HG03378 (cell line): ENCODE results near the gene FKBP1B.
"Not testable (repeated sequence)": the region's sequence is repeated elsewhere in the genome, so short reads cannot be mapped to it uniquely, and the experiment has no call there.

Source experiments
- ATAC-seq: cut with Tn5 transposase; IDR thresholded peaks from one replicate; pipeline ENCODE4 v1.9.1; 2021; ENCODE audit warnings: mild to moderate bottlenecking, moderate library complexity; ENCODE audit not compliant: unreplicated experiment

The FKBP1B gene

DNA sequence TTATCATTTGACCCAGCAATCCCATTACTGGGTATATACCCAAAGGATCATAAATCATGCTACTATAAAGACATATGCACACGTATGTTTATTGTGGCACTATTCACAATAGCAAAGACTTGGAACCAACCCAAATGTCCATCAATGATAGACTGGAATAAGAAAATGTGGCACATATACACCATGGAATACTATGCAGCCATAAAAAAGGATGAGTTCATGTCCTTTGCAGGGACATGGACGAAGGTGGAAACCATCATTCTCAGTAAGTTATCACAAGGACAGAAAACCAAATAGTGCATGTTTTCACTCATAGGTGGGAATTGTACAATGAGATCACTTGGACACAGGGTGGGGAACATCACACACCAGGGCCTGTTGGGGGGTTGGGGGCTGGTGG is 51.2 kb downstream of the FKBP1B start:
- not testable (repeated sequence) for ATAC-seq

DNA sequence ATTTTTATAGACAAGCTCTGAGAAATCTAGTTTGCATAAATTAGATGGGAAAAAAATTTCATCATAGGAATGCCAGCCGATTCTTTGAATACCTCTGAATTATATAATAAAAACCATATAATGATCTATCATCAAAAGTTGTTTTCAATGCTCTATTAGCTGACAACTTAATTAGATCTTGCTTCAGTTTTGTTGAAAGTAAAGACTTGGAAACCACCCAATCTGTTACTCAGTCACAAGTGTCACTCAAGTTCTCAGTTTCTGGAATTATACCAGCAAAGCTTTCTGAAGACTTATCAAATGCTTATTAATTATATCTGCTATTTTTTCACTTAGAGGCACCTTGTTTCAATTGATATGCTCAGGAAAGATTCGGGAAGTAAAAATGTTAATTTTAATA is 52.5 kb downstream of the FKBP1B start:
- no peak for ATAC-seq

DNA sequence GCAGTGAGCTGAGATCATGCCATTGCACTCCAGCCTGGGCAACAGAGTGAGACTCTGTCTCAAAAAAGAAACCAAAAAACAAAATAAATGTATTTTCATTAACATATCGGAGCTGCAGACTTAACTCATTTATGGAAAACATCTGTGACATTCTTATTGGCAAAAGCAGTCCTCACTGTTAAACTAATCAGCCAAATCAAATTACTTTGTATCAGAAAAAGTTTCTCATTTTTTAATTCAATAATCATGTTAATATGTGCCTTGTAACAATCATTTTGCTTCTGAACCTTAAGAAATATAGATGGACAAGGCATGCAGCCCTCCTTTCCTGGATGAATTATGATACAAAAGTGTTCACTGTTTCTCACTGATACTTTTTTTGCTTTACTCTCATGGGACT is 53.1 kb downstream of the FKBP1B start:
- ATAC-seq, result no peak

DNA sequence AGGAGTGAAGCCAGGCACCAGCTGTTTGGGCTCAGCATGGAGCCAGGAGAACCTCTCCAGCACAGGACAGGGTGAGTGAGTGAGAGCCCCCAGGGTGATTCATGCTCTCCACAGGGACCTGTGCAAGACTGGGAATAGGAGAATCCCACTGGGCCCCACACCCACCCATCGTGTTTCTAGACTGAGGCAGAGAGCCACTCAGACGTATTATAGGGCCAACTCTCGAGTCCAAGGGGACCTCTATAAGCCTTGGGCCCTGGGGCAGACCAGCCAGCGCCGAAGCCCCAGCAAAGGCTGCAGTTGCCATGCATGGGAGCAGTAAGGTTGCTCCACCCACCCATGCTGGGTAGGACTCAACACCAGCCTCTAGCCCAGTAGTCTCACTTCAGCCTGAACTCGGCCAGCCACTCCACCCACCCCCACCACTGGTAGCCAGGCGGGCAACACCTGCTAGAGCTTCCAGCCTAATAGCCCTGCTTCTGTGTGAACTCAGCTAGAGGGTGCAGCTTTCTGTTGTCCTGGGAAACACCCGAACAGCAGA is 54.6 kb downstream of the FKBP1B start:
- ATAC-seq, result no peak

DNA sequence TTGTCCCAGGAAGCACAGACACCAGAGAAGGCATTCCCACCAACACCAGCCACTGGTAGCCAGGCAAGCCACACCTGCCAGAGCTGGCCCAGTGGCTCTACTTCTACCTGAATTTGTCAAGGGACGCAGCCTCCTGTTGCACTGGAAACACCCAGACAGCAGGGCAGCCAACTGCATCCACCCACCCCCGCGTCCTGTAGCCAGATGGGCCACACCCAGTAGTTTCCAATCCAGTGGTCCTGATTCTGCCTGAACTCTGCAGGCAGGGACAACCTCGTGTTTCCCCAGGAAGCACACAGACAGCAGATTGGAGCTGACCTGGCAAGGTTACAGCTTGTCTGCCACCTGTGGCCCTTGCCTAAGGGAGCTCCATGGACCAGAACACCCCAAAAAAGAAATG is 55.4 kb downstream of the FKBP1B start:
- no peak for ATAC-seq

DNA sequence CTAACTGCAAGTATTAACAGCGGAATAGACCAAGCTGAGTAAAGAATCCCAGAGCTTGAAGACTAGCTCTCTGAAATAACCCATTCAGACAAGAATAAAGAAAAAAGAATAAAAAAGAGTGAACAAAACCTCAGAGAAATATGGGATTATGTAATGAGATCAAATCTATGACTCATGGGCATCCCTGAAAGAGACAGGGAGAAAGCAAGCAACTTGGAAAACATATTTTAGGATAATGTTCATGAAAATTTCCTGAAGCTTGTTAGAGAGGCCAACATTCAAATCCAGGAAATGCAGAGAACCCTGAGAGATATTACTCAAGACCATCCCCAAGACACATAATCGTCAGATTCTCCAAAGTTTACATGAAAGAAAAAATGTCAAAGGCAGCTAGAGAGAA is 56.3 kb downstream of the FKBP1B start:
- ATAC-seq, result no peak

DNA sequence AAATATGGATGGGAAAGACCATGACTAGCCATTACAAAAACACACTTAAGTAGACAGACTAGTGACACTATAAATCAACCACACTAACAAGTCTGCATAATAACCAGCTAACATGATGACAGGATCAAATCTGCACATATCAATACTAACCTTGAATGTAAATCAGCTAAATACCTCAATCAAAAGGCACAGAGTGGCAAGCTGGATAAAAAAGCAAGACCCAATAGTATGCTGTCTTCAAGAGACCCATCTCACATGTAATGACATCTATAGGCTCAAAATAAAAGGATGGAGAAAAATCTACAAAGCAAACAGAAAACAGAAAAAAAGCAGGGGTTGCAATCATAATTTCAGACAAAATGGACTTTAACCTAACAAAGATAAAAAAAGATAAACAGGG is 57.2 kb downstream of the FKBP1B start:
- ATAC-seq, result no peak

DNA sequence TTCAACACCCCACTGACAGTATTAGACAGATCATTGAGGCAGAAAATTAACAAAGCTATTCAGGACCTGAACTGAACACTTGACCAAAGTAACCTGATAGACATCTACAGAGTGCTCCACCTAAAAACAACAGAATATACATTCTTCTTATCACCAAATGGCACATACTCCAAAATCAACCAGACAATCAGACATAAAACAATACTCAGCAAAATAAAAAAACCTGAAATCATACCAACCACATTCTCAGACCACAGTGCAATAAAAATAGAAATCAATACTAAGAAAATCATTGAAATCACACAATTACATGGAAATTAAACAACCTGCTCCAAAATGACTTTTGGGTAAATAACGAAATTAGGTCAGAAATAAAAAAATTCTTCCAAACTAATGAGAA is 57.8 kb downstream of the FKBP1B start:
- no peak for ATAC-seq

DNA sequence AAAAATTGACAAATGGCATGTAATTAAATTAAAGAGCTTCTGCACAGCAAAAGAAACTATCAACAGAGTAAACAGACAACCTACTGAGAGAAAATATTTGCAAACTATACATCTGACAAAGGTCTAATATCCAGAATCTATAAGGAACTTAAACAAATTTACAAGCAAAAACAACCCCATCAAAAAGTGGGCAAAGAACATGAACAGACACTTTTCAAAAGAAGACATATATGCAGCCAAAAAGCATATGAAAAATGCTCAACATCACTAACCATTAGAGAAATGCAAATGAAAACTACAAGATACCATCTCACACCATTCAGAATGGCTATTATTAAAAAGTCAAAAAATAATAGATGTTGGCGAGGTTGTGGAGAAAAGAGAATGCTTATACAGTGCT is 59.9 kb downstream of the FKBP1B start:
- not testable (repeated sequence) for ATAC-seq

DNA sequence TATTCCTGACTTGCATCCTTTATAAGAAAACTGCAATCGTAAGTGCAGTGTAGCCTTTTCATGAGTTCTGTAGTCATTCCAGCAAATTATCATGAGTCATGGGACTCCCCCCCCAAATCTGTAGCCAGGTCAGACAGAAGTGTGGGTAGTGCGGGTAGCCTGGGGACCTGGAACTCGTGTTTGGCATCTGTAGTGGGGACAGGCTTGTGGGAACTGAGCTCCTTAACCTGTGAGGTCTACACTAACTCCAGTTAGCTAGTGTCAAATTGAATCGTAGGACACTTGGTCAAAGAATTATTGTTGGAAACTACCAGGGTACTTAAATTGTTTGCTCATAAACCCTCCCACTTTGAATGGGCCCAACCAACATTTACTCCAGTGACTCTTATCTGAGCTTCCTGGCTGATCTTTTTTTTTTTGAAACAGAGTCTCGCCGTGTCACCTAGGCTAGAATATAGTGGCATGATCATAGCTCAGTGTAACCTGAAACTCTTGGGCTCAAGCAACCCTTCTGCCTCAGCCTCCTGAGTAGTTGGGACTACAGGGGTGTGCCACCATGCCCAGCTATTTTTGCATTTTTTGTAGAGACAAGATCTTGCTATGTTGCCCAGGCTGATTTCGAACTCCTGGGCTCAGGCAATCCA is 61.2 kb downstream of the FKBP1B start:
- no peak for ATAC-seq

DNA sequence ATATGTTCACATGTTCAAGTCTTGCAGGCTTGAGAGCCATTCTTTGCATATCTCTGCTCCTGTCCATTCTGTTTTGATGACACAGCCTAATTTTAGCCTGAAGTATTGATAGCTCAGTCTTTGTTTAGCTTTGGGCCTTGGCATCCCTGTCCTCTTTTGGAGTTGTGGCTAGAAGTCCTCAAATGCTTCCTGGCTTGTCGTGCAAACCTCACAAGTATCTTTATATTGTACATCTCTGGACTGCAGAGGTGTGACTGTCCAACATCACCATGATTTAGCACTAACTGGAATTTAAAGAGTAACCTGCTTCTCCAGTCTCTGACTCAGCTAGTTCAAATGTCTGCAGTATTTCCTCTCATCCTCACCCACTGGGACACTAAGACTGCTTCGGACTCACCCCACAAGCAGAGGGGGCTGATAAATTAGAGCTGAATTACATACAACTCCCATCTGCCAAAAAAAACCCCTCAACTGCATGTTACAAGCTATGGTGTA is 61.9 kb downstream of the FKBP1B start:
- ATAC-seq, result no peak
